ENCODE data around the gene HERC5.

- no peak for TF ChIP-seq EP300 (IDR thresholded peaks at IDR 0.05)
- TF ChIP-seq CTCF (IDR thresholded peaks at IDR 0.05): no peak
- TF ChIP-seq POLR2A (IDR thresholded peaks at IDR 0.05; ENCODE audit: low read depth): no peak
- no peak for TF ChIP-seq POLR2AphosphoS5 (IDR thresholded peaks at IDR 0.05)
Observed at GRCh38 chr4:88422403-88422802, 34.5 kb upstream of the HERC5 start.

Data from esophagus muscularis mucosa (tissue), 4 donors.